Naive thymus-derived CD8-positive, alpha-beta T cell (primary cell): Measurements from ENCODE around the gene PPM1J. TPM values are rescaled to one million over a fixed set of nuclear protein-coding genes. Genes with fewer than 3 reads are reported as not detected.

Source experiments
- ATAC-seq, 2 donors: fragments of 150-1000 bp; cut with Tn5 transposase in 1 of 2; sonication (Bioruptor Pico), chemical (Tn5 transposase) in 1 of 2; 1 replicate in 1 of 2; 2 replicates in 1 of 2; pipeline ENCODE4 v1.10.0; 2021; ENCODE audit warnings: mild to moderate bottlenecking in 2 of 2, moderate library complexity in 2 of 2
- POLR2A ChIA-PET: fragments of 350-600 bp; sonication (Branson Sonifier 250); formaldehyde crosslinking; loops from one replicate; lab custom pipeline; 2021; ENCODE audit warnings: antibody characterized with exemption; lab: Charles Lee
- DNase-seq, 10 donors: peaks; one replicate each; pipeline versions ENCODE4 v3.0.0 to v3.0.0-alpha.2; 2020 to 2022
- H3K27ac Mint-ChIP-seq, 10 donors: one replicate each; pipeline ENCODE4 v1.8.0; 2020 to 2022; ENCODE audit warnings: mild to moderate bottlenecking in 10 of 10, mixed read lengths in 10 of 10, moderate library complexity in 4 of 10, inconsistent platforms in 1 of 10
- H3K27me3 Mint-ChIP-seq, 5 donors: one replicate each; pipeline ENCODE4 v1.8.0; 2021 to 2022; ENCODE audit warnings: mixed read lengths in 5 of 5
- H3K36me3 Mint-ChIP-seq, 3 donors: one replicate each; pipeline ENCODE4 v1.8.0; 2020 to 2022; ENCODE audit warnings: mixed read lengths in 3 of 3, mild to moderate bottlenecking in 2 of 3, inconsistent platforms in 1 of 3
- H3K4me1 Mint-ChIP-seq, 4 donors: one replicate each; pipeline ENCODE4 v1.8.0; 2021 to 2022; ENCODE audit warnings: mixed read lengths in 4 of 4
- H3K4me3 Mint-ChIP-seq, 10 donors: one replicate each; pipeline ENCODE4 v1.8.0; 2020 to 2022; ENCODE audit warnings: mild to moderate bottlenecking in 10 of 10, mixed read lengths in 10 of 10, moderate library complexity in 6 of 10, inconsistent platforms in 1 of 10
- H3K9me3 Mint-ChIP-seq, 9 donors: one replicate each; pipeline ENCODE4 v1.8.0; 2020 to 2022; ENCODE audit warnings: mixed read lengths in 9 of 9, mild to moderate bottlenecking in 3 of 9, inconsistent platforms in 1 of 9, moderate library complexity in 1 of 9
- polyA plus RNA-seq, 3 donors: library from polyadenylated mRNA; unstranded; fragments of 300-500 nt; fragmentation: Illumina TruSeq; gene quantifications; one replicate each; pipeline ENCODE4 v1.2.3, GENCODE V29; 2021
- total RNA-seq, 8 experiments: library from RNA in 2 of 8; stranded (reverse) in 2 of 8; gene quantifications; one replicate each; pipeline ENCODE4 v1.2.3 and lab custom pipeline; 2021 to 2026

The PPM1J gene
- total and polyA plus RNA-seq, 5 experiments from 2014 or later: 0.44 TPM; not detected in 4

GRCh38 chr1:112710159-112710558 is 5.0 kb downstream of the PPM1J start:
- peaks cover 0 to 20% (median 5%) of the 10 kb centered on the region in 5 donors for H3K27me3 Mint-ChIP-seq
- no peaks in the 10 kb centered on the region for H3K36me3 Mint-ChIP-seq
- ATAC-seq (no peak), DNase-seq (no peak)
- POLR2A ChIA-PET: interaction anchor here (0.6 kb wide), 1 partner anchor 248 kb away, joined by 4 read pairs; no protein-coding TSS in a partner anchor
- H3K9me3 Mint-ChIP-seq: no peaks in the 10 kb centered on the region
- H3K27ac Mint-ChIP-seq: no peak overlapping the region
- H3K4me3 Mint-ChIP-seq: no peak overlapping the region
- peaks cover 16 to 33% (median 27%) of the 10 kb centered on the region in 4 donors for H3K4me1 Mint-ChIP-seq

GRCh38 chr1:112708489-112708888 is 6.6 kb downstream of the PPM1J start:
- Mint-ChIP-seq H3K4me1 (peaks cover 17 to 38% (median 32%) of the 10 kb centered on the region in 4 donors), H3K9me3 (no peaks in the 10 kb centered on the region), H3K36me3 (no peaks in the 10 kb centered on the region), H3K4me3 (peak overlapping the region in 4 of 10 donors; percentile 57 to 88 (median 86)), H3K27me3 (peaks cover 0 to 11% (median 4%) of the 10 kb centered on the region in 5 donors), H3K27ac (no peak overlapping the region)
- DNase-seq (no peak), ATAC-seq (no peak)
- POLR2A ChIA-PET: no interaction called here

- H3K27me3 Mint-ChIP-seq: peaks cover 0 to 10% (median 4%) of the 10 kb centered on the region in 5 donors
- H3K9me3 Mint-ChIP-seq: no peaks in the 10 kb centered on the region
- POLR2A ChIA-PET: no interaction called here
- H3K27ac Mint-ChIP-seq: peak overlapping the region in 2 of 10 donors; percentile 58 to 69
- H3K4me1 Mint-ChIP-seq: peaks cover 17 to 39% (median 33%) of the 10 kb centered on the region in 4 donors
- no peaks in the 10 kb centered on the region for H3K36me3 Mint-ChIP-seq
- peak overlapping the region; percentile 57 to 88 (median 84) for H3K4me3 Mint-ChIP-seq
- ATAC-seq (no peak), DNase-seq (no peak)
Observed at GRCh38 chr1:112708002-112708448, 7.1 kb downstream of the PPM1J start.

DNA sequence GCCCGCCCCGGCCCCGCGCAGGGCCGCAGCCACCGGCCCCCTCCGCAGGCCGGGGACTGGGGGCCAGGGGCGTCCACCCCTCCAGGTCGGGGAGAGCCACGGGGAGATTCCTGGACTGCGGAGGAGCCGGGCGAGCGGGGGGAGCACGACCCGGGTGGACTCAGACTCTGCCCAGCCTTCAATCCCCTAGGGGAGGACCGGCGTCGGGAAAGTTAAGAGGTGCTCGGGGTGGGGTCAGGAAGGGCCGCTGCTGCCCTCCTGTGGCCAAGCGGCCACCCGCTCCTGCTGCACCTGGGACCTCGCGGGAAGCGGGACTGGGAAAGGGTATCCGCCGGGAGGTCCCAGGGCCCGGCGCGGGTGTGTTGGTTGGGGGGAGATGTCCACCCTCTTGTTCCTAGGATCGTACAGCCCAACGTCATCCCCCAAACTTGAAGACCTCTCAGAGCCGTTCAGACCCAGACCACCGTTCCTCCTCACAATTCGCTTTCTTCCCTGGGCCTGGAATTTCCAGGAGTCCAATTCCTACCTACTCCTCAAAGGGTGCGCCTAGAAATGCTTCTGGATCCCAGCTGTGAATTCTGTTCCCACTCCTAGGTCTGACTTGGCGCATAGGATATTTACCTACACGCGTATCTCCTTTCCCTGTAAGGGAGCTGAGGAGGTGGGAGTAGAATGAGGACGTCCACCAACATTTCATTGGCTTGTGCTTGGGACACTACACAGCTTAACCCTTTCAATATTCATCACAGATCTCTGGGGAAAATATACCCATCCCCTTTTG is 7.7 kb downstream of the PPM1J start:
- POLR2A ChIA-PET: no interaction called here
- H3K4me1 Mint-ChIP-seq: peaks cover 16 to 45% (median 38%) of the 10 kb centered on the region in 4 donors
- H3K4me3 Mint-ChIP-seq: peak overlapping the region; percentile 68 to 88 (median 84)
- peaks cover 0 to 6% (median 4%) of the 10 kb centered on the region in 5 donors for H3K27me3 Mint-ChIP-seq
- ATAC-seq (peak; percentile 58 to 74), DNase-seq (peak; percentile 22 to 72 (median 52))
- no peaks in the 10 kb centered on the region for H3K36me3 Mint-ChIP-seq
- peak overlapping the region in 5 of 10 donors; percentile 12 to 82 (median 69) for H3K27ac Mint-ChIP-seq
- no peaks in the 10 kb centered on the region for H3K9me3 Mint-ChIP-seq

DNA sequence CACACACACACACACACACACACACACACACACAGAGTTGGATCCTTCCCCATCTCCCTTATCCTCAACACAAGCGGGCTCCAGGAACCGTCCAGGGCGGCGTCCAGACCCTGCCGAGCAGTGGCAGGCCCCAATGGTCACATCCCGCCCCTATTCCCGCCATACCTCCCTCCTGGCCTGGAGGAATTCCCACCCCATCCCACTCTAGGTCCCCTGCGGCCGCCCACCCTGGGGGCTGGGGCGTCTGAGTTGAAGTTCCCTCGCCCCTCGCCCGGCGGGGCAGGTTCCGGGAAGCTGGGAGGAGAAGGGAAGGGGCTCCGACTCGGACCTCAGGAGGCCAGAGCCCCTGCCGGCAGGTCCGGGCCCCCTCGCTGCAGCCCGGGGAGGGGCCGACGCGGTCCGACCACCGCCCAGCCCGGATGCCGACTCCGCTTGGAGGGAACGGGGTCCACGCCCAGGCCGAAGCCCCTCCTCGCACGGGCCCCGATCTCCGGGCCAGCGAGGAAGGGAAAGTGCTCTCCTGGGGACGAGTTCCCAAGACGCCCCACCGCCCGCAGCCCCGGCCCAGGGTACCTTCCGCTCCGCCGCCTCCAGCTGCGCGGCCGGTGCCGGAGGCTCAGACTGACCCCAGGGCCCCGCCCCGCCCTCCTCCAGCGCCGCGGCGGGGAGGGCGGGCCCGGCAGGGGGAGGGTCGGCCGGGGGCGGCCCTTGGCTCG is 8.5 kb downstream of the PPM1J start, which contains the start of gene RHOC:
Gene RHOC (minus strand): TSS at position 623 of the 716 bp plus-strand sequence. CDS start 3,328 bp downstream, outside the sequence.
- DNase-seq: peak in 3 of 10 donors; percentile 31 to 61 (median 35)
- peak within 1 kb of the TSS in 6 of 10 donors; percentile 66 to 82 (median 80) for H3K27ac Mint-ChIP-seq
- peaks cover 0 to 2% (median 0%) of the 10 kb centered on the region in 5 donors for H3K27me3 Mint-ChIP-seq
- peak; percentile 13 to 60 for ATAC-seq
- no peaks in the 10 kb centered on the region for H3K9me3 Mint-ChIP-seq
- H3K4me1 Mint-ChIP-seq: peaks cover 23 to 52% (median 46%) of the 10 kb centered on the region in 4 donors
- no peaks in the 10 kb centered on the region for H3K36me3 Mint-ChIP-seq
- peak within 1 kb of the TSS; percentile 69 to 88 (median 86) for H3K4me3 Mint-ChIP-seq
- POLR2A ChIA-PET: no interaction called here

DNA sequence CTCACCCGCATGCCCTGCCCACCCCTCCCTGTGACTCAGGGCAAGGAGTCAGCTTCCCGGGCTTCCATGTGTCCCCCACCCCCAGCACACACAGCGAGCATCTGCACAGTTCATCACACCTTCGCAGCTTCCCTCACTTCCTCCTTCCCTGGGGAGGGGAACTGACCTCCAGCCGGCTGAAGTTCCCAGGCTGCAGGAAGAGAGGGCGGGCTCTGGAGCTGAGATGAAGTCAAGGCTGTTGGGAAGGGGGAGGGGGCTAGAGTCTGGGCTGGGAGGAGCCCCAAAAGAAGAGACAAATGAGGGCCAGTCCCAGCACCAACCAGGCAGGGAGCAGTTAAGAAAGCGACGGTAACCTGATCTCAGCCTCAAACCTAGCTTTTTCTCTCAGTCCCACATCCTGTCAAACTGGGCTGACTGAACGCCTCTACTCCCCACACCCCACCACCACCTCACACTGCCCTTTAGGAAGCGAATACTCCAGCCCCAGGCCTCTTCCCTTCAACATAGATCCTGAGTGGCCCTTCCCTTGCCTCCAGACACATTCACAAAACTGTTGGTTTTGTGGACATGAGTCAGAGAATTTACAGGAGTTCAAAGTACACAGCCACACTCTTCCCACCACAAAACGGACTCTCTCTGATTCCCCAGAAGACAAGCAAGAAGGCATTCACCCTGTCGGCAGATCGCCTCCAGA is 10.1 kb downstream of the PPM1J start:
- POLR2A ChIA-PET: interaction anchor here (1.1 to 2.1 kb wide), 6 partner anchors 10 to 203 kb away, joined by 4 to 6 read pairs (median 4); partner anchors contain the start of genes CAPZA1, PPM1J and ST7L
- Mint-ChIP-seq H3K4me3 (peak overlapping the region; percentile 57 to 86 (median 76)), H3K36me3 (no peaks in the 10 kb centered on the region), H3K27me3 (peaks cover 0 to 2% (median 0%) of the 10 kb centered on the region in 5 donors), H3K27ac (peak overlapping the region; percentile 50 to 91 (median 81)), H3K4me1 (peaks cover 30 to 68% (median 62%) of the 10 kb centered on the region in 4 donors), H3K9me3 (no peaks in the 10 kb centered on the region)
- DNase-seq: peak in 7 of 10 donors; percentile 21 to 62 (median 45)
- ATAC-seq: peak; percentile 52 to 79

DNA sequence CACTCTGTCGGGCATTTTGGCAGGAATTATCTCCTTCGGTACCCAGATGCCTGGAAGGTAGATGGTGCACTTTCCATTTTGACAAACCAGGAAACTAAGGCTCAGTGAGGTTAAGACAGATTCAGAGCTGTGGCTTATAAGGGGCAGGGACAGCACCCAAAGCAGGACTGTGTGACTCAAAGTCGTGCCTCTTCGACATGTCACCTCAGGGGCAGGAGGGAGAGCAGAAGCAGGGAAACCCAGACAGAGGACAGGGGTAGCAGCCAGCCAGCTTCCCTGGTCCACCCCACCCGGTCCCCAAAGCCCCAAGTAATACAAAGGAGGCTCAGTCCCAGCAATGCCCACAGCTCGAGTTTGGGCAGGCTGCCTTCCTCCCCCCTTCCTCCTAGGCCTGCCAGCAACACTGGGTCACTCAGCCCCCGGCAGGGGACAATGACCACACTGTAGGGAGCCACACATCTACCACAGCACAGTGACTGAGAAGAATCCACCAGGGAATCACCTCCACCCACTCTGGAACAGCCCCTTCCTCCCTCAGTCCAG is 10.7 kb downstream of the PPM1J start:
- ATAC-seq (no peak), DNase-seq (peak in 1 of 10 donors; percentile 26)
- POLR2A ChIA-PET: interaction anchor here (1.1 to 2.1 kb wide), 7 partner anchors 11 to 203 kb away, joined by 4 to 7 read pairs (median 4); partner anchors contain the start of genes CAPZA1, MOV10, PPM1J and ST7L
- H3K4me3 Mint-ChIP-seq: peak overlapping the region; percentile 41 to 84 (median 72)
- H3K4me1 Mint-ChIP-seq: peaks cover 31 to 74% (median 66%) of the 10 kb centered on the region in 4 donors
- peaks cover 0 to 5% (median 0%) of the 10 kb centered on the region in 3 donors for H3K36me3 Mint-ChIP-seq
- H3K27me3 Mint-ChIP-seq: peaks cover 0 to 1% (median 0%) of the 10 kb centered on the region in 5 donors
- peak overlapping the region in 9 of 10 donors; percentile 31 to 91 (median 78) for H3K27ac Mint-ChIP-seq
- no peaks in the 10 kb centered on the region for H3K9me3 Mint-ChIP-seq

DNA sequence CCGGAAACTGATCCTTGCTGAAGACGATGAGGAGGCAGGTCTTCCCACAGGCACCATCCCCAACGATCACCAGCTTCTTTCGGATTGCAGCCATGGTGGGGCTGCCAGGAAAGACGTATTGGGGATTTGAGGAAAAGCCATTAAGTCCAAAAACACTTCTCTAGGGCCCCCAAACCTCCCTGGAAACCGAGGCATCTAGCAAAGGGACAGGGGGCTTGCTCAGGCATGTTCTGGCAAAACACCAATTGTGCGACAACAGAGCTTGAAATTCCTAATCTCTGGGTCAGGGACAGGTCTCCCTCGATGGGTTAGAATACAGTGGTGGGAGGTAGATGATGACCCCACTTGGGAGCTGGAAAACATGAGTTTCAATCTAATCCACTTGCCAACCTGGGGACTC is 11.4 kb downstream of the PPM1J start:
- Mint-ChIP-seq H3K36me3 (peaks cover 0 to 13% (median 0%) of the 10 kb centered on the region in 3 donors), H3K27me3 (no peaks in the 10 kb centered on the region), H3K27ac (peak overlapping the region in 5 of 10 donors; percentile 21 to 87 (median 52)), H3K4me3 (peak overlapping the region in 2 of 10 donors; percentile 56 to 84), H3K4me1 (peaks cover 32 to 81% (median 68%) of the 10 kb centered on the region in 4 donors), H3K9me3 (no peaks in the 10 kb centered on the region)
- ATAC-seq: no peak
- DNase-seq: peak in 1 of 10 donors; percentile 38
- POLR2A ChIA-PET: interaction anchor here (1.3 to 2.1 kb wide), 4 partner anchors 12 to 84 kb away, joined by 4 to 7 read pairs (median 5); partner anchors contain the start of genes CAPZA1, MOV10 and PPM1J

- H3K4me1 Mint-ChIP-seq: peaks cover 31 to 77% (median 65%) of the 10 kb centered on the region in 4 donors
- H3K9me3 Mint-ChIP-seq: no peaks in the 10 kb centered on the region
- peak overlapping the region; percentile 17 to 94 (median 80) for H3K27ac Mint-ChIP-seq
- POLR2A ChIA-PET: interaction anchor here (1.3 to 1.5 kb wide), 2 partner anchors 28 kb away, joined by 5 to 7 read pairs; partner anchors contain the start of gene MOV10
- peak overlapping the region in 1 of 10 donors; percentile 4 for H3K4me3 Mint-ChIP-seq
- no peak for ATAC-seq
- peak in 1 of 10 donors; percentile 44 for DNase-seq
- no peaks in the 10 kb centered on the region for H3K27me3 Mint-ChIP-seq
- H3K36me3 Mint-ChIP-seq: peaks cover 0 to 23% (median 0%) of the 10 kb centered on the region in 3 donors
Observed at GRCh38 chr1:112702420-112703261, 12.5 kb downstream of the PPM1J start.

DNA sequence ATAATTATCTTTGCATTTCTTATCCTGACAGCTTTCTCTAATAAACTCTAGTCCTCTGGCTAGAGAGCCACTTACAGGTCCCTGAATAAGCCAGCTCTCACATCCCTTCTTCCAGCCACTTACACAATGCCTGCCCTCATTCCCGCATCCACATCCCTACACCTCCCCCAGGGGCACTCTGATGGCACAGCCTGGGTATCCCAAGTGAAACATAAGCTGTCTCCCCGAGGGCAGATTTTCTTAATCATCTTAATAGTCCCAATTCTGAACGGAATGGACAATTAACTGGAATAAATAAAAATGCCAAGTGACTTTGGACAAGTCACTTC is 13.1 kb downstream of the PPM1J start:
- Mint-ChIP-seq H3K27ac (peak overlapping the region; percentile 55 to 94 (median 78)), H3K36me3 (peaks cover 0 to 29% (median 0%) of the 10 kb centered on the region in 3 donors), H3K9me3 (no peaks in the 10 kb centered on the region), H3K4me3 (peak overlapping the region in 7 of 10 donors; percentile 2 to 21 (median 8)), H3K4me1 (peaks cover 29 to 73% (median 61%) of the 10 kb centered on the region in 4 donors), H3K27me3 (no peaks in the 10 kb centered on the region)
- no peak for DNase-seq
- POLR2A ChIA-PET: interaction anchor here (1.5 kb wide), 1 partner anchor 27 kb away, joined by 5 read pairs; the partner anchor contains the start of gene MOV10
- no peak for ATAC-seq
